AG10803 (cell line): Measurements from ENCODE around the gene MRPL33.
"Not testable (repeated sequence)": the region's sequence is repeated elsewhere in the genome, so short reads cannot be mapped to it uniquely, and the experiment has no call there.

Source experiments
- DNase-seq: peaks from one replicate; pipeline ENCODE4 v3.0.0; 2010; ENCODE audit warnings: low read depth
- H3K4me3 ChIP-seq: 2 replicates; pipeline ENCODE4 v1.5.1; 2011; ENCODE audit warnings: mild to moderate bottlenecking, low read length, control low read depth
- TF ChIP-seq, protein P1 (sequence below): conservative IDR thresholded peaks from 2 replicates; pipeline ENCODE4 v1.5.1; 2011; ENCODE audit warnings: mild to moderate bottlenecking, low read length, control low read depth, inconsistent platforms

MRPL33 gene

GRCh38 chr2:27741673-27742072, 29.8 kb upstream of the MRPL33 start:
- no peak for DNase-seq
- TF ChIP-seq, protein P1, sequence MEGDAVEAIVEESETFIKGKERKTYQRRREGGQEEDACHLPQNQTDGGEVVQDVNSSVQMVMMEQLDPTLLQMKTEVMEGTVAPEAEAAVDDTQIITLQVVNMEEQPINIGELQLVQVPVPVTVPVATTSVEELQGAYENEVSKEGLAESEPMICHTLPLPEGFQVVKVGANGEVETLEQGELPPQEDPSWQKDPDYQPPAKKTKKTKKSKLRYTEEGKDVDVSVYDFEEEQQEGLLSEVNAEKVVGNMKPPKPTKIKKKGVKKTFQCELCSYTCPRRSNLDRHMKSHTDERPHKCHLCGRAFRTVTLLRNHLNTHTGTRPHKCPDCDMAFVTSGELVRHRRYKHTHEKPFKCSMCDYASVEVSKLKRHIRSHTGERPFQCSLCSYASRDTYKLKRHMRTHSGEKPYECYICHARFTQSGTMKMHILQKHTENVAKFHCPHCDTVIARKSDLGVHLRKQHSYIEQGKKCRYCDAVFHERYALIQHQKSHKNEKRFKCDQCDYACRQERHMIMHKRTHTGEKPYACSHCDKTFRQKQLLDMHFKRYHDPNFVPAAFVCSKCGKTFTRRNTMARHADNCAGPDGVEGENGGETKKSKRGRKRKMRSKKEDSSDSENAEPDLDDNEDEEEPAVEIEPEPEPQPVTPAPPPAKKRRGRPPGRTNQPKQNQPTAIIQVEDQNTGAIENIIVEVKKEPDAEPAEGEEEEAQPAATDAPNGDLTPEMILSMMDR: no peak
- H3K4me3 ChIP-seq: no peak overlapping the region

- TF ChIP-seq, protein P1: no peak
- DNase-seq: no peak
- H3K4me3 ChIP-seq: no peak overlapping the region
These were observed 28.9 kb upstream of the MRPL33 start for GRCh38 chr2:27742571-27742970.

- not testable (repeated sequence) for H3K4me3 ChIP-seq, DNase-seq
These were observed 26.0 kb upstream of the MRPL33 start for GRCh38 chr2:27745494-27745893.

DNA sequence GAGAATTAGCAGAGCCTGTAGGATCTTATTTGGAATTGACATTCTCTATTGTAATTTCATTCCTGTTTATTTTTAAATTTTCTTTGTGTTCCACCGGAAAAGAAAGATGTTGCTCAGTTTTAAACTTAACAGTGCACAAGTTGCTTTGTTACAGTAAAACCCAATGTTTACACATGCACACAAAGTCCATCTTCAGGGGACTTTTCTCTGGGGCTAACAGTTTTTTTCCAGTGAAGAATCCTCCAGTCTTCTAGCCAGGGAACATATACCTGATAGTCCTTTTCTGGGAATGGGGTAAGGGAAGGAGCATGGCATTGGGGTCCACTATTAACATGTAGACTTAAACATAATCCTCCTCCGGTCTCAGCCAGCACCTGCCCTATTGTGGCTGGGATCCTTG, 25.2 kb upstream of the MRPL33 start:
- TF ChIP-seq, protein P1: no peak
- H3K4me3 ChIP-seq: no peak overlapping the region
- no peak for DNase-seq

- TF ChIP-seq, protein P1: no peak
- peak; percentile 25 for DNase-seq
- no peak overlapping the region for H3K4me3 ChIP-seq
These were observed 23.6 kb upstream of the MRPL33 start for GRCh38 chr2:27747827-27748352.

- not testable (repeated sequence) for DNase-seq, H3K4me3 ChIP-seq
These were observed 22.5 kb upstream of the MRPL33 start for GRCh38 chr2:27748803-27749554.

GRCh38 chr2:27751377-27751776, 20.1 kb upstream of the MRPL33 start:
- TF ChIP-seq, protein P1: no peak
- no peak for DNase-seq
- H3K4me3 ChIP-seq: no peak overlapping the region

GRCh38 chr2:27752551-27753237, 18.8 kb upstream of the MRPL33 start:
- no peak for DNase-seq
- TF ChIP-seq, protein P1: no peak
- H3K4me3 ChIP-seq: no peak overlapping the region
